Hepatocyte (in vitro differentiated cells): ENCODE data around the gene N4BP2L1.

ENCODE experiments used
- CTCF ChIP-seq: fragments of 200-600 bp; sonication (generic); IDR thresholded peaks from 2 replicates; pipeline ENCODE4 v1.5.1; 2016; ENCODE audit warnings: antibody characterized with exemption, mild to moderate bottlenecking; ENCODE audit not compliant: poor library complexity
- EZH2 ChIP-seq: fragments of 200-600 bp; sonication (generic); IDR thresholded peaks from 2 replicates; pipeline ENCODE4 v1.6.1; 2016; ENCODE audit warnings: antibody characterized with exemption, mild to moderate bottlenecking, borderline replicate concordance

DNA sequence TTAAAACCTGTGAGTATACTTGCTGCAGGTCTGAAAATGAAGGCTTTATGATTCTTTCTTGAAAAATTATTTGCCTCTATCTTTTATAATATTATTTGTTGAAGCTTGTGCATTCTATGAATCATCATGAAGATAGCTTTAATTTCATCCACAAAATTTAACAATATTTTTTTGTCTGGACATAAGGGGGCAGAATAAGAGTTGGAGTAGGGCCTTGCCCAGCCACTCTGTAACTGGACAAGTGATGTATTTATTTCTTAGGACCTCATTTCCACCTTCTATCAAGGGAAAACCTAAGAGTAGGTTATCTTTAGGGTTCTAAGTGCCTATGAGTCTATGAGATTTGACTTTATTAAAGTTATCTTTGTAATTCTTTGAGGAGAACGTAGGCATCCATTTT lies 49.9 kb downstream of the N4BP2L1 start:
- TF ChIP-seq EZH2, result no peak
- no peak for TF ChIP-seq CTCF
